GM19238 (cell line): ENCODE measurements around the gene FEN1.

Experiments
- DNase-seq: peaks from one replicate; pipeline ENCODE4 v3.0.0; 2011; ENCODE audit warnings: low spot score; ENCODE audit not compliant: insufficient read length

Gene FEN1

DNA sequence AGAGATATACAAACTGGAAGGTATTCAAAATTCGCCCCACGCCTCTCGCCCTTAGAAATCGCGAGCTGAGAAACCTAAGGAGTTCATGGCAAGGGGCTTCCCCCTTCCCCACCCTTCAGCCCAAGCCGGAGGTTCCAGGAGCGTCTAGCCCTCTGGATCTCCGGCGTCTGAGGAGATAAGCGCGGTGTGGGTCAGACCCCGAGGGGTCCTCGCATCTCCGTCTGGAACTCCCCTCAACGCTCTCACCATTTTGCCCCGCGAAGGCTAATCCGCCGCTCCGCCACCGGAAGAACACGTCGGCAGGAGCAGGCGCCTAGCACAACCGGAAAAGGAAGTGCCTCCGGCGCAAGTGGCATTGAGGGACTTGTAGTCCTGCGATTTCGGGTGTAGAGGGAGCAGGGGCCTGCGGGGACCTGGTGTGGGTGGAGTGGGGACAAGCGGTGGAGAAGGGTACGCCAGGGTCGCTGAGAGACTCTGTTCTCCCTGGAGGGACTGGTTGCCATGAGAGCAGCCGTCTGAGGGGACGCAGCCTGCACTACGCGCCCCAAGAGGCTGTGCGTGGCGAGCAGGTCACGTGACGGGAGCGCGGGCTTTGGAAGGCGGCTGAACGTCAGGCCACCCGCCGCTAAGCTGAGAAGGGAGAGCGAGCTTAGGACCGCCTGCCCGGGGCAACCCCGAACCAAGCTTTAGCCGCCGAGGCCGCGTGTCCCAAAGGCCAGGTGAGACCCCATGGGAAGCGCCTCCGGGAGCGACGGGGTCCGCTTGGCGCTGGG is at the start of gene FEN1, which contains the start of gene TMEM258:
Gene FEN1, plus strand, starts transcription at position 602 of the 773 bp plus-strand sequence. CDS start 2,451 bp downstream, outside the sequence.
Gene TMEM258, minus strand, starts transcription at position 290 of the 773 bp plus-strand sequence. Its CDS starts 41 bp downstream, at position 249.
- DNase-seq = peak; percentile 96

GRCh38 chr11:61743486-61744095 is 49.1 kb upstream of the FEN1 start:
- no peak for DNase-seq

DNA sequence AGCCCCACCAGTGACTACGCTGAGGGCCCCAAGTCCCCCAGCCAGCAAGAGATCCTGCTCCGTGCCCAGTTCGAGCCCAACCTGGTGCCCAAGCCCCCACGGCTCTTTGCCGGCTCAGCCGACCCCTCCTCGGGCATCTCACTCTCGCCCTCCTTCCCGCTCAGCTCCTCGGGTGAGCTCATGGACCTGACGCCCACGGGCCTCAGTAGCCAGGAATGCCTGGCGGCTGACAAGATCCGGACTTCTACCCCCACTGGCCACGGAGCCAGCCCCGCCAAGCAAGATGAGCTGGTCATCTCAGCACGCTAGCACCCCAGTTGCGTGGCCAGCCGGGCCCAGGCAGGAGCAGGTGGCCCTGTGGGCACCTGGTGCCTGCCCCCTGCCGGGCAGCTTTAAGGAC is 48.5 kb upstream of the FEN1 start:
- no peak for DNase-seq

DNA sequence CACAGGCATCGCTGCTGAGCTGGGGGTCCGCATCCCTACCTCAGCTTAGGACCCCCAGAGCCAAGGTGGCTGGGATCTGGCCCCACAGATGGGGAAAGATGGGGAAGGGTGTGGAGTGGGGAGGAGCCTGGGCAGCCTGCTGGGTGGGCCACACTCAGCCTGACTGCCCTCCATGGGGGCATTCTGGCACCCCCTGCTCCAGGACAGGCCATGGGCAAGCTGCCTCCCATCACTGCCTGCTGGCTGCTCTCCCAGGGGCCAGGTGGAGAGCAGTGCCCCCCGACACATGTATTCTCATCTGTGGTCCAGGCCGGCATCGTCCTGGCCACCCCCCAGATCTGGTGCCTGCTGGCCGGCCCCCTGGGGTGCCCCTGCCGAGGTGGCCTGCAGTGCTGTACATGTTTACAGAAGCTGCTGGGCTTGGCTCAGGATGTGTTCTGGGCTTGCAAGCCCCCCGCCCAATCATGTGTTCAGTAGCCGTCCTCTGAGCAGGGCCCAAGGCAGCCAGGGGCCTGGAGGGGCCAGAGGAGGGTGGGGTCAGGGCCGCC is 48.0 kb upstream of the FEN1 start:
- DNase-seq = no peak

DNA sequence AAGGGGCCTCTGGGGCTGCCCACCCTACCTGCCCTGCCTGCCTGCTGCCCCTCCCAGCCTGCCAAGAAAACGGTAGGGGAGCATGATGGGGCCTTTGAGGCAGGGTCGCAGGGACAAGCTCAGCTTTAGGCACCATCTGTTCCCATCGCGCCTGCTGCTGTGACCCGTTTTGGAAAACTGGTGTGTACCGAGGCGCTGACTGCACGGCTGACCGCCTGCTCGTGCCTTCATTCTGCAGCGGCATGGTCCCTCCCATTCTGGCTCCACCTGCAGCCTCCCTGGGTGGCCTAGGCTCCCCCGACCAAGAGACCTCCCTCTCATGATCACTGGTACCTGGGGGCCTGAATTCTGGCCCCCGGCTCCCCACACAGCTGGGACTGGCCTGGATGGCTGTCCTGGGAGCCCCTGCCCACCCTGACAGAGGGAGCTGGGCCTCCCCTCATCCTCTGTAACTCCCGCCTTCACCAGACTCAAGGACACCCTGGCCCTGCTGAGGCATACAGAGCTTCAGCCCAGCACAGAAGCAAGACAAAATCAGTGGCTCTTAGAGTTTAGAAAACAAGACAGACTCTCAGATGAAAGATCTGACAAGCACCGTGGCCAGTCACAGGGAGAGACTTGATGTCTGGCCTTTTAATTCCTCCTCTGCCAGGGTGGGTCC is 46.8 kb upstream of the FEN1 start:
- no peak for DNase-seq

GRCh38 chr11:61746442-61747191 is 46.1 kb upstream of the FEN1 start:
- DNase-seq = no peak

DNA sequence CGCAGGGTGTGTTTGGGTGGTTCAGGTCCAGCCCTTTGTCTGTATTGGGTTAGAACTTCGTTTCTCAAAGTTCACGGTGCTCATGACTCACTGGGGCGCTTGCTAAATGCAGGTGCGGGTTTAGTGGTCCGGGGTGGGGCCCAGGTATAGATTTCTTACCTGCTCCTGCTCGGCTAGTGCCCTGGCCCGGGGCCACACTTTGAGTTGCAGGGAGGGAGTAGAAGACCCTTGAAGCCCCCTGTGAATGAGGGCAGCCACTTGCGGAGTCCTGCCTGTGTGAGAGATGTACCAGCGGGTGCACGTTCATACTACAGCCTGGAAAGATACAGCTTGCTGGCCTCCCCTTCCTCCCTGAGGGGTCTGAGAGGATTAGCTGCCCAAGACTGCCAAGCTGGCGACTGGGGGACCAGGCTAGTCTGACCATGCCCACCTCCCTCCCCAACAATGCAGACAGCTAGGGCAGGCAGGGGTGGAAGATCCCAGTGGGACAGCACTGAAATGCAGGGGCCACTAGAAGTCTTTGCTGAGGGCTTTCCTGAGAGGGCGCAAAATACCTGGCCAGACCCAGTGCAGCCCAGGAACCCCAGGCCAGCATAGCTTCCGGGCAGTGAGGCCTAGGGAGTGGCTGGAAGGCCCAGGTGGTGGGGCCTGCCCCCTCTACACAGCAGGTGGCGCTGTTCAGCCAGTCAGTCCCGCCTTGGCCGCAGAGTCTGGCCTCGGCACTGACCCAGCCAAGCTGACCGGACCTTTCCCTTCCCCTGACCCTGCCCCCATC is 45.3 kb upstream of the FEN1 start:
- DNase-seq = peak; percentile 77

DNA sequence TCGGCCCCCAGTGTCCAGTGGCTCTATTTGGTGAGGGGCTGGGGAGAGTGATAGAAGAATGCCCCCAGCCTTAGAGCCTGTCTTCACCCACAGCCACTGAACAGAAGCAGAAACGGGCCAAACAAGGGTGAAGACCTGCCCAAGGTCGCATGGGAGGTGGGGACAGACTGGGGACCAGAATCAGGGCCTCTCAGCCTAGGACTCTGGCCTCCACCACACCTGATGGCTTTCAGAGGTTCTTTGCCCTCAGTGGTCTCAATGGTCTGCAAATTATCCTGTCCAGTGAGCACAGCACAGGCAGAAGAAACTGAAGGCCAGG is 44.8 kb upstream of the FEN1 start:
- no peak for DNase-seq

DNA sequence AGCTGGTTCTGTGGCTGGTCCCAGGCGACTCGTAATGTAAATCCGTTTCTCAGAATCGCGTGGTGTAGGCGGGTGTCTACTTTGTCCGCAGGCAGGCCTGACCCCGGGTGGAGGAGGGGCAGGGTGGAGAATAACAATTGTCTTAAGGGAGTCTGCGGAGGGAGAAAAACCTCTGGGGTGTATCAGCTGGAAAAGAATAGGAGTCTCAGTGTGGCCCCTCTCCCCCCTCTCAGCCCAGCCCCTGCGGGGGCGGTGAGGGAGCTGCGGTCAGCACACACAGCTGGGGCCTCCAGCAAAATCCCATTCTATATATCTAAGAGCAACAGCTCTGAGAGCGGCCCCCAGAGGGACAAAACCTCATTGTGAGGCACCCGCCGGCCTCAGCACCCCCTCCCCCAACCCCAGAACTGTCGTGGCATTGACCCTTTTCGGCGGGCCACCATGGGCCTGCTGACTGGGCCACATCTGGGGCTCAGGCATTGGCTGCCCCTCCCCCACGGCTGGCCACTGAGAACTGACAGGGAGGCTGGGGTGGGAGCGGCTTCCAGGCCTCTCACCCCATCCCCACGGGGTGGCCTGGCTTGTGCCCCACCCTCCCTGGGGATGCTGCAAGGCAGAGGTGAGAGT is 43.0 kb upstream of the FEN1 start:
- no peak for DNase-seq

DNA sequence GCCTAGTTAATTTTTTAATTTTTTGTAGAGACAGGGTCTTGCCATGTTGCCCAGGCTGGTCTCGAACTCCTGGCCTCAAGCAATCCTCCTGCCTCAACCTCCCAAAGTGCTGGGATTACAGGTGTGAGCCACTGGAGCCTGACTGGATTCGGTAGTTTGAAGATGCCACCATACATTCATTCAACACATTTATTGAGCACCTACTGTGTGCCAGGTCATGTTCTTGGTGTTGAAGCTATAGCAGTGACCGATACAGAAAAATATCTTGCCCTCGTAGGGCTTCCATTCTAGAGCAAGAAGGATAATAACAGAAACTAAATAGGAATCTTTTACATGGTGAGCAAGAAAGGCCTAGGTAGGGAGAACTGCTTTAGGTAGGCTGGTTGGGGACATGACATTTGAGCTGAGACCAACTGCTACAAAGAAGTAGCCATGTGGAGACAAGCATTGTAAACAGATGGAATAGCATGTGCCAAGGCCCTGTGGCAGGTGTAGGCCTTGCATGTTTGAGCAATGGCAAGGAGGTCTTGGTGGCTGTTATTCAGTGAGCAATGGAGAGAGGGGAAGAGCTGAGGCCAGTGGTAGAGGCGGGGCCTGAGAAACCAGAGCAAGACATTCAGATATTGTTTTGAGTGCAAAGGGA is 42.0 kb upstream of the FEN1 start:
- no peak for DNase-seq

GRCh38 chr11:61751384-61751783 is 41.3 kb upstream of the FEN1 start:
- no peak for DNase-seq

- peak; percentile 68 for DNase-seq
Observed at GRCh38 chr11:61752117-61752924, 40.4 kb upstream of the FEN1 start, which contains the start of gene MYRF. TSS of gene MYRF (plus strand) at chr11:61752636. CDS start at chr11:61752745, 109 bp downstream.

- no peak for DNase-seq
Observed at GRCh38 chr11:61752925-61753521, 39.7 kb upstream of the FEN1 start.

DNA sequence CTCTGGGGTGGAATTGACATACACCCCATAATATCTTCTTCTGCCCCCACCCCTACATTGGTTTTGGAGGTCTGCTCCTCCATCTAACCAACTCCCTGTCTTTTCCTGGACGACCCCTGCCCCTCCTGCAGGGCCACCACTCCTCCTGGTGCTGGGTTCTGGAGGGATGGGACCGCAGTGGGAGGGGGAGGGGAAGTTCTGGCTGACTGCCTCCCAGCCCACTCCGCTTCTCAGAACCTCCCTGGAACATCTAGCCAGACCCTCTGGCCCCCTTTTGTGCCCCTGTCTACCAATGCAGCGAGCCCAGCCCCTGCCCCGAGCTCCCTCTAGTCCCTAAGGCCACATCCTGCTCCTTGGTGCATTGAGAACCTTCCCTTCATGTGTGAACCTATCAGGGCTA is 39.0 kb upstream of the FEN1 start:
- no peak for DNase-seq

DNA sequence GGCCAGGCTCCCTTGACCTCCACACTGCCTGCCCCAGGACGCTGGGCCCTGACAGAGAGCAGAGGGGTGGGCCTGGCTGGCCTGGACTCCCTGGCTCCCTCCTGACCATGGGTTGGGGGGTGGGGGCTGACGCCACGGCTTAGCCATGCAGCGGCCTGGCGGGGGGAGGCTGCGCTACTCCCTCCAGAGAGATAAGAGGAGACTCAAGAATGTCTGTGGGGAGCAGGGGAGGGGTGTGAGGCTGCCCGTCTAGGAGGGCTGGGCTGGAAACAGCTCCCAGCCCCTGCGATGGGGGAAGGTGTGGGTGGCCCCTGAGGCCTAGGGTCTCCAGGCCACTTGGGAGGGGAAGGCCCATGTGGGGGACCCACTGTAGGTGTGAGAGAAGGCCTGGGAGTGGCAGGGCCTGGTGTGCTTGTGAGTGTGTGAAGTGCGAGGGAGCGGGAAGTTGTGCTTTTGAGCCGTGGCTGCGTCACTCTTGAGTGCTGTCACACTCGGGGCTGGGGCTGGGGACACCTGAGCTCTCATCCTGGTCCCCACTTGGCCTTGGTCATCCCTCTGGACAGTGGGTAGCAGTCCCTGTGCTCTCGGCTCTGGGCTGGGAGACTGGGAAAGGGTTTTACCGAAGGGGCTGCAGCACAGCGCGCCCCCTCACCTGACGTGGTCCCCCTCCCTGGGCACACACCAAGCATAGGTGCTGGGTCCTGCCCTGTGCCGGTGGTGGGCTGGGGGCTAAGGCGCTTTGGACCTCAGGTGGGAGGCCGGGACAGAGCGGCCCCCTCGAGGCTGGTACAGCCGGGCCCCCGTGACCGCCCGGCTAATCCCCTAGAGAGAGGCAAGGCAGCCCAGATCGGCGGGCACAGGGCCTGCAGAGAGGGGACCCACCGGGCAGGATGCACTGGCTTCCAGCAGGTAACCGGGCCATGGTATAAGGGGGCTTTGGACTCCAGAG is 37.9 kb upstream of the FEN1 start:
- DNase-seq = no peak

DNA sequence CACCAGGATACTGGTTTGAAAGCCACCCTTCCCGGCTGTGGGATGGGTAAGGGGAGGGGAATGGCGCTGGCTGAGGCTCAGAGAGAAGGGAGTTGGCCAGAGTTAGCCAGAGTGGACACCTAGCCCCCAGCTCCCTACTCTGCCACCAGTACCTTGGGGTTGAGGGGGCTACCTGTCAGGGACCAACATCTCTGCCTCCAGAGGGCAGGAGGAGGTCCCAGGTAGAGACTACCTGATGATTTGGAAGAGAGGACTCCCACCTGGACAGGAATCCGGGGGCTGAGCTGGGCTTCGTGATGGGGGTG is 36.6 kb upstream of the FEN1 start:
- no peak for DNase-seq

GRCh38 chr11:61756452-61757212 is 36.1 kb upstream of the FEN1 start:
- DNase-seq = peak; percentile 71
